ENCODE results near the gene KLLN.

Gene KLLN

DNA sequence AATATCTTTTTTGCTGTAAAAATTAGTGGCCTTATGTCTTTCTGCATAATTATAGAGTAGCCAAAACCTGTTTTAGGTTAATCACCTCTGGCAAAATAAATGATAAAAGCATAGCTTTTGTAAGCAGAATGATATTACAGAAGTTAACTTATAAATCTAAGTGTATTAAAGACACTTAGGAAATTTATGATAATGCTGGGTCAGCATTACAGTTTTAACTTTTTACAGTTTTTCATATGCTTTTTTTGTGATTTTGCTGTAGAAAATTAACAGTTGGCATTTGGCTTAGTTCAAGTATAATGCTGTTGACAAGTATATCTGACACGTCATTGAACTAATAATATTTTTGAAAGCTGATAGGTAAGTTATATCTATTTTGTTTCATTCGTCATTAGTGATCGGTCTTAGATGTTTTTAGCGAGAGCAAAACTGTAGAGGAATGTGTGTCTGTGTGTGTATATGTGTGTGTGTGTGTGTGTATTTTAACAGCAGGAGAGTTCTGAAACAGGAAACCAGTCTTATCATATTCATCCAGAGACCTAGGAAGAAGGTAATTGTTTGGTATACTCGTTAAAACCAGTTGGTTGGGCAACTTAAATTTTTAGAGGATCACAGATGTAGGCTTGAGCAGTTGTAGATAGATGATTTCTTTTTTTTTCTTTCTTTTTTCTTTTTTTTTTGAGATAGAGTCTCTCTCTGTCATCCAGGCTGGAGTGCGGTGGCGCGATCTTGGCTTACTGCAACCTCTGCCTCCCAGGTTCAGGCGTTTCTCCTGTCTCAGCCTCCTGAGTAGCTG is 15.5 kb upstream of the KLLN start:
- H4K20me1 ChIP-seq (ENCODE audit: insufficient read depth, low read length) = no peaks in the 10 kb centered on the region; the same call in 1 of the 2 replicates
- no peak overlapping the region for H3K27ac ChIP-seq (ENCODE audit: low read length)
- no peaks in the 10 kb centered on the region for H3K9me3 ChIP-seq (replicated peaks; ENCODE audit: insufficient read depth, low read length)
- H3K4me2 ChIP-seq (ENCODE audit: low read depth, low read length) = no peak overlapping the region
- peaks cover 21% of the 10 kb centered on the region for H3K36me3 ChIP-seq (replicated peaks; ENCODE audit: insufficient read depth, low read length)
- H2AFZ ChIP-seq (ENCODE audit: low read length) = no peak overlapping the region
- no peaks in the 10 kb centered on the region; the same call in 1 of the 2 replicates for H3F3A ChIP-seq (ENCODE audit: insufficient read depth, low read length)
- no peaks in the 10 kb centered on the region for H3K27me3 ChIP-seq (replicated peaks; ENCODE audit: insufficient read depth, low read length)
- H3K9me2 ChIP-seq (replicated peaks; ENCODE audit: insufficient read depth, low read length) = no peaks in the 10 kb centered on the region
- no peaks in the 10 kb centered on the region for H3K4me1 ChIP-seq (ENCODE audit: low read length)
- no peak overlapping the region for H3K4me3 ChIP-seq (ENCODE audit: low read length)
- H3K9ac ChIP-seq (ENCODE audit: low read length) = no peak overlapping the region
- no peak for TF ChIP-seq EZH2phosphoT487 (IDR thresholded peaks at IDR 0.05; ENCODE audit: low read length)
- TF ChIP-seq, protein P1, sequence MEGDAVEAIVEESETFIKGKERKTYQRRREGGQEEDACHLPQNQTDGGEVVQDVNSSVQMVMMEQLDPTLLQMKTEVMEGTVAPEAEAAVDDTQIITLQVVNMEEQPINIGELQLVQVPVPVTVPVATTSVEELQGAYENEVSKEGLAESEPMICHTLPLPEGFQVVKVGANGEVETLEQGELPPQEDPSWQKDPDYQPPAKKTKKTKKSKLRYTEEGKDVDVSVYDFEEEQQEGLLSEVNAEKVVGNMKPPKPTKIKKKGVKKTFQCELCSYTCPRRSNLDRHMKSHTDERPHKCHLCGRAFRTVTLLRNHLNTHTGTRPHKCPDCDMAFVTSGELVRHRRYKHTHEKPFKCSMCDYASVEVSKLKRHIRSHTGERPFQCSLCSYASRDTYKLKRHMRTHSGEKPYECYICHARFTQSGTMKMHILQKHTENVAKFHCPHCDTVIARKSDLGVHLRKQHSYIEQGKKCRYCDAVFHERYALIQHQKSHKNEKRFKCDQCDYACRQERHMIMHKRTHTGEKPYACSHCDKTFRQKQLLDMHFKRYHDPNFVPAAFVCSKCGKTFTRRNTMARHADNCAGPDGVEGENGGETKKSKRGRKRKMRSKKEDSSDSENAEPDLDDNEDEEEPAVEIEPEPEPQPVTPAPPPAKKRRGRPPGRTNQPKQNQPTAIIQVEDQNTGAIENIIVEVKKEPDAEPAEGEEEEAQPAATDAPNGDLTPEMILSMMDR (IDR thresholded peaks at IDR 0.05; ENCODE audit: low read length) = no peak
- TF ChIP-seq EZH2 (optimal IDR thresholded peaks at IDR 0.05; ENCODE audit: low read depth, low read length) = no peak
- DNase-seq = no peak
- peaks cover 91% of the 10 kb centered on the region for H3K79me2 ChIP-seq (ENCODE audit: low read length)

DNA sequence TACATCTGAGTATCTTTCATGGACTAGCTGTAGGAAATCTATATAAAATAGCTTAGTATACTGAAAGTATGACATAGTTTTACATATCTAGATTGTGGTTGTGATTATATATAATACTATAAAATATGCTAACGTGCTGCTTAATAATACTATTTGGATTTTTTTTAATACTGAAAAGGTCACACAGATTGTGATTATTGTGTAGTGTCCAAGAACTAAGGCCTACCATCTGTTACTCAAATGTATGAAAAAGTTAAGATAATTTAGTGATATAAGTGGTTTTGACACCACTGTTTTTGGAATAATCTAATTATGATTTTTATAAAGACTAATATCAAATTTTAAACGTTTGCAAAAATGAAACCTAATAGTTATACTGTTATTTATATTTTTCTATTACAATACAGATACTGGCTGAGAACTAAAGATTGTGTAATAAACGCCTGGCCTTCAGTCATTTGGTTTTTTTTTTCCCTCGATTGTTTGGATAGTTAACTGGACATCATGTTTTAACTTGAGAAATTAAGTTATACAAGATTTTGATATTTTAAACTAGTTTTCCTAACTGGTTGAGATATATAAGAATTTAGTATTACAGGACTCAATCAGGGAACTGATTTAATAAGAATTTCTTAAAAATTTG is 12.7 kb upstream of the KLLN start:
- no peaks in the 10 kb centered on the region; the same call in 1 of the 2 replicates for H3F3A ChIP-seq (ENCODE audit: insufficient read depth, low read length)
- H3K9me2 ChIP-seq (replicated peaks; ENCODE audit: insufficient read depth, low read length) = no peaks in the 10 kb centered on the region
- no peak overlapping the region for H3K4me3 ChIP-seq (ENCODE audit: low read length)
- no peak overlapping the region for H3K27ac ChIP-seq (ENCODE audit: low read length)
- no peaks in the 10 kb centered on the region for H3K27me3 ChIP-seq (replicated peaks; ENCODE audit: insufficient read depth, low read length)
- no peak overlapping the region for H3K4me2 ChIP-seq (ENCODE audit: low read depth, low read length)
- H3K36me3 ChIP-seq (replicated peaks; ENCODE audit: insufficient read depth, low read length) = peaks cover 18% of the 10 kb centered on the region
- H3K9me3 ChIP-seq (replicated peaks; ENCODE audit: insufficient read depth, low read length) = no peaks in the 10 kb centered on the region
- H3K4me1 ChIP-seq (ENCODE audit: low read length) = 0 out of 2 replicates have a peak, but pooled peaks cover 3% of the 10 kb centered on the region
- no peak overlapping the region for H3K9ac ChIP-seq (ENCODE audit: low read length)
- H4K20me1 ChIP-seq (ENCODE audit: insufficient read depth, low read length) = peaks cover 7% of the 10 kb centered on the region
- no peak for DNase-seq
- H3K79me2 ChIP-seq (ENCODE audit: low read length) = peaks cover 96% of the 10 kb centered on the region
- H2AFZ ChIP-seq (ENCODE audit: low read length) = no peak overlapping the region
- TF ChIP-seq, protein P1 (IDR thresholded peaks at IDR 0.05; ENCODE audit: low read length) = no peak
- no peak for TF ChIP-seq EZH2phosphoT487 (IDR thresholded peaks at IDR 0.05; ENCODE audit: low read length)
- TF ChIP-seq EZH2 (optimal IDR thresholded peaks at IDR 0.05; ENCODE audit: low read depth, low read length) = no peak

DNA sequence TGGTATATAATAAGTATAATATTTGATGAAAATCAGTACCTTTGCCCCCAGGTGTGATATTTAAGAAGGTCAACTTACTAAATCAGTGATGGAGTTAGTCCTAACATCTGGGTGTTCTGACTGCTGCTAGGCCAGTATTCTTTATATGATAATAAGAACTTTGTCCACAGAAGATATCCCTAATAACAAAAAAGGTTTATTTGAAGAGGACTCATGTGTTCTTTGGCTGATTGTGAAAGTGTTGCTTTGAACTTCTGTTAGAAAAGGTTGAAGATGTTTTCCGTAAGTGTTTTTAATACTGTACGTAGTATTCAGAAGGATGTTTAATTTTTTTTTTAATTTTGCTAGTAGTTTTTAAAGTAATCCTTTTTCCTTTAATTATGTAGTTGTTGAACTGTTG is 10.3 kb upstream of the KLLN start:
- TF ChIP-seq EZH2phosphoT487 (IDR thresholded peaks at IDR 0.05; ENCODE audit: low read length) (no peak), EZH2 (optimal IDR thresholded peaks at IDR 0.05; ENCODE audit: low read depth, low read length) (no peak)
- TF ChIP-seq, protein P1 (IDR thresholded peaks at IDR 0.05; ENCODE audit: low read length) = no peak
- H3K9ac ChIP-seq (ENCODE audit: low read length) = no peak overlapping the region
- peaks cover 18% of the 10 kb centered on the region for H4K20me1 ChIP-seq (ENCODE audit: insufficient read depth, low read length)

More for the DNA sequence above, 10.3 kb upstream of the KLLN start:
- H3K4me2 ChIP-seq (ENCODE audit: low read depth, low read length) = no peak overlapping the region
- H3K27ac ChIP-seq (ENCODE audit: low read length) = no peak overlapping the region
- H3K4me3 ChIP-seq (ENCODE audit: low read length) = no peak overlapping the region
- peaks cover 98% of the 10 kb centered on the region for H3K79me2 ChIP-seq (ENCODE audit: low read length)
- DNase-seq = no peak
- H3K4me1 ChIP-seq (ENCODE audit: low read length) = peaks cover 8% of the 10 kb centered on the region
- H3K9me3 ChIP-seq (replicated peaks; ENCODE audit: insufficient read depth, low read length) = no peaks in the 10 kb centered on the region
- no peaks in the 10 kb centered on the region for H3K27me3 ChIP-seq (replicated peaks; ENCODE audit: insufficient read depth, low read length)
- peaks cover 5% of the 10 kb centered on the region for H3K36me3 ChIP-seq (replicated peaks; ENCODE audit: insufficient read depth, low read length)
- H2AFZ ChIP-seq (ENCODE audit: low read length) = no peak overlapping the region
- no peaks in the 10 kb centered on the region; the same call in 1 of the 2 replicates for H3F3A ChIP-seq (ENCODE audit: insufficient read depth, low read length)
- H3K9me2 ChIP-seq (replicated peaks; ENCODE audit: insufficient read depth, low read length) = no peaks in the 10 kb centered on the region
